Superior temporal gyrus (tissue), 1 donor: ENCODE measurements around the gene HCLS1.
"Not testable (repeated sequence)": the region's sequence is repeated elsewhere in the genome, so short reads cannot be mapped to it uniquely, and the experiment has no call there.

Experiments
- DNase-seq: peaks from one replicate; pipeline ENCODE4 v3.0.0-alpha.2; 2016; ENCODE audit errors: extremely low spot score

The HCLS1 gene, protein sequence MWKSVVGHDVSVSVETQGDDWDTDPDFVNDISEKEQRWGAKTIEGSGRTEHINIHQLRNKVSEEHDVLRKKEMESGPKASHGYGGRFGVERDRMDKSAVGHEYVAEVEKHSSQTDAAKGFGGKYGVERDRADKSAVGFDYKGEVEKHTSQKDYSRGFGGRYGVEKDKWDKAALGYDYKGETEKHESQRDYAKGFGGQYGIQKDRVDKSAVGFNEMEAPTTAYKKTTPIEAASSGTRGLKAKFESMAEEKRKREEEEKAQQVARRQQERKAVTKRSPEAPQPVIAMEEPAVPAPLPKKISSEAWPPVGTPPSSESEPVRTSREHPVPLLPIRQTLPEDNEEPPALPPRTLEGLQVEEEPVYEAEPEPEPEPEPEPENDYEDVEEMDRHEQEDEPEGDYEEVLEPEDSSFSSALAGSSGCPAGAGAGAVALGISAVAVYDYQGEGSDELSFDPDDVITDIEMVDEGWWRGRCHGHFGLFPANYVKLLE

DNA sequence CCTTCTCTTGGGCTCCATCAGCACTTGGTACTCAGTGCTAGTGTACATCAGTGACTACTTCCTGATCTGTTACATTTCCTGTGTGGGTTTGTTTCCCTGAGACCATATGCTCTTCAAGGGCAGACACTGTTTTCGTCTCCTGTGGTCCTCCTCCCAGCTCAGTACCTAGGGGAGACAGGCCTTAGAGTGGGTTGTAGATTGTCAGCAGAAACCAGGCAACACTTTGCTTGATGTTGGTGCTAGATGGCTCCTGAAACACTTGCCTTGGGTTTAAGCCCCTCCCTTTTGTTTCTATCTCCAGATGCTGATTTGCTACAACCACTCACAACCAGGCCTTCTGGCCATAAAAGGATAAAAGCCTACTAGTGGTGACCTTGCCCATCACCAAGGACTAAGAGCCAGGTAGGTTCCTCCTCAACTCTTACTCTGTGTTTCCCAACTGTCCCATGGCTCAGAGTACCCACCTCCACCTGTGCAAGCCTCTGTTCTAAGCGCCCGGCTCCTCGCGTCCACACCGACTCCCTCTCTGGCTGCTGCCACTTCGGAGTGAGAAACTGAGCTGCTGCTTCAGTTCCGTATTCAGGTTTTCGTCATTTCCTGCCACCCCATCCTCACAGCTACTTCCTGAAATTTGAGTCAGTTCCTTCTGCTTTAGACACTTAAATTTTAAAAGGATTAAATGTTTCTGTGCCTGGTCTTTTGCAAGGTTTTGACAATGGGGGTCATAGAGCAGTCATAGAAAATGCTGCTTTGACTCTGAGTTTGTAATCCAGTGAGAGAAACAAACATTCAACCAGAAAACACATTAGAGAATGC, at the start of gene HCLS1:
Gene HCLS1 (minus strand): TSS at position 548 of the 816 bp plus-strand sequence. CDS start 2,556 bp downstream, outside the sequence.
- no peak for DNase-seq

DNA sequence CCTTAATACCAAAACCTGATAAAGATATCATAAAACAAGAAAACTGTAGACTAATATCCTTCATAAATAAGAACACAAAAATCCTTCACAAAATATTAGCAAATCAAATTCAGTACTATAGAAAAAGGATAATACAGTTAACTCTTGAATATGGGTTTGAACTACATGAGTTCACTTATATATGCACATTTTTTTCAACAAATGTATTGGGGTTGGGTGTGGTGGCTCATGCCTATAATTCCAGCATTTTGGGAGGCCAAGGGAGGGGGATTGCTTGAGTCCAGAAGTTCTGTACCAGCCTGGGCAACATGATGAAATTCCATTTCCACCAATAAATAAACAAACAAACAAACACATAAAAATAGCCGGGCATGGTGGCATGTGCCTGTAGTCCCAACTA, 49.6 kb upstream of the HCLS1 start:
- no peak for DNase-seq

DNA sequence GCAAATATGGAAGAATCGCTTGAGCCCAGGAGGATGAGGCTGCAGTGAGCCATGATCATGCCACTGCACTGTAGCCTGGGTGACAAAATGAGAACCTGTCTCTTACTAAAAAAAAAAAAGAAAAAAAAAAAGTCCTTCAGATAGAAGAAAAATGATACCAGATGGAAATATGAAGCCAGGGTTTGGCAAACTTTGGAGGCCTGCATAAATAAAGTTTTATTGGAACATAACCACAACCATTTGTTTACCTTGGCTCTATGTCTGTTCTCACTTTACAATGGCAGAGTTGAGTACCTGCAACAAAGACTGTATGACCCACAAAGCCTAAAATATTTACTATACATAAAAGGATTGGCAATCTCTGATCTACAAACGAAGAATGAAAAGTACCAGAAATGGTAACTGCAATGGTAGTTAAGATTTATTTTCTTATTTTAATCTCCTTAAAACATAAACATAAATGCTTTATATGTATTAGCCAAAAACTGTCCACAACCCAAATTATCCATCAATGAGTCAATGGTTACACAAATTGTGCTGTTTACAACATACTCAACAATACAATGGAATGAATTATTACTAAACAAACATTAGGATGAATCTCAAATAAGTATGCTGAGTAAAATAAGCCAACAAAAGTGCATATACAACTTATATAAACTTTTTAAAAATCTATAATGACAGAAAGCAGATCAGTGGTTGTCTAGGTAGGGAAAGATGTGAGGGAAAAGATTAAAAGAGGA, 47.0 kb upstream of the HCLS1 start:
- no peak for DNase-seq

DNA sequence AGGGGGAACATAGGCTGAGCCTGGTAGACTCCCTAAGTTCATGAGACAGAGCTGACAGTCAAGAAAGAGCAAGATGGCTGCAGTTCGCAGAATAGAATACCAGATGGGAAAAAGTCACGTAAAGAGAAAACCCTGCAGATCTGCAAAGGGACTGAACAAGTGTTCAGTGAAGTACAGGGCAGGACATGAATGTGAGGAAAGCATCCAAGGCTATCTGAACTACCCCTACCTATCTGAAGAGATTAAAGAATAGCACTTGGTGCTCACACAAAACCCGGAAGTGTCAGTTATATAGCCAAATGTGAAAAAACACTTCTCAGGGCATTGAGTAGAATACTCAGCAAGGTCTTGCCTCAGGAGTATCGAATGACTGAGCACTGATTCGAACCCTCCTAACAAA, 44.8 kb upstream of the HCLS1 start:
- DNase-seq, result no peak

DNA sequence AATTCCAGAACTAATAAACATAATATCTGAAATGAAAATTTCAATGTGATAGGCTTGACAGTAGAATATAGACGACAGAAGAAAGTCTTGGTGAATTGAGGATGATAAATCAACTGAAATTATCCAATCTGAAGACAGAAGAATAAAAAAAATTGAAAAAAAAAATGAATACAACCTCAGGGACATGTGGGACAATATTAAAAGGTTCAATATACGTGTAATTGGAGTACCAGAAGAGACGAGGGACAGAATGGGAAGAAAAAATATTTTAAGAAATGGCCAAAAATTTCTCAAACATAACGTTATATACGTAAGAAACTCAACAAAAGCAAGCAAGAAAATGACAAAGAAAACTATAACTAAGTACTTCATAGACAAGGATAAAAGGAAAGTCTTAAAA, 43.3 kb upstream of the HCLS1 start:
- no peak for DNase-seq

DNA sequence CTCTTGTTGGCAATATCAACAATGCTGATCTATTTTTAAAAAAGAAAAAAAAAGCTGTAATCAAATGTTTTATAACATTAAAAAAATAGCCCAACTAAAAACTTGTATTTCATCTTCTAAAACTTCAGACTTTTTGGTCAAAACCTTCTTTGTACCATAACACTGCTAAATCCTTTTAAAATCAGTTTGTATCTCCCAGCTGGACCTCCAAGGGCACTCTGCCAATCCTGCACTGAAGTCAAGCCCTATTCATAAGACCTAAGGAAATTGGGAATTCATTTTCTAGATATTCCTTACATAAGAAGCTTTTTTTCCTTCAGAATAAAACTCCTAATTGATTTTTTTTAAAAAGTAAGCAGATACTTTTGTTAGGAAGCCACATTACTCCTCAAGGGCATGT, 38.2 kb upstream of the HCLS1 start:
- no peak for DNase-seq

DNA sequence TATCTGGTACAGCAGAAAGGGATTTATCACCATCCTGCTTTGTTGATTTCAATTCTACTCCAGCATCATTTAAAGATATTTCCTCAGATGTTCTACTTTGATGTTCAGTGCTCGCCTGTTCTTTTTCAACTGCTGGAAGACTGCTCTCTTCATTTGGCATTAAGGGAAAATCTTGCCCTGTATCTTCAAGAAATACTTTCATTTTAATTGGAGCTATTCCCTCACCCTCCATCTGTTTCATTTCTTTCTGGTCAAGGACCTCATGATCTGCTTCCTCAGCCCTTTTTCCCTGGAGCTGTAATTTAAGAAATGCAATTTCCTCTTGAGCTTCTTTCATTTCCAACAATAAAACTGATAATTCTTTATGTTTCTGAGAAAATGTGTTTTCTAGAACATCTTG, 37.8 kb upstream of the HCLS1 start:
- no peak for DNase-seq

DNA sequence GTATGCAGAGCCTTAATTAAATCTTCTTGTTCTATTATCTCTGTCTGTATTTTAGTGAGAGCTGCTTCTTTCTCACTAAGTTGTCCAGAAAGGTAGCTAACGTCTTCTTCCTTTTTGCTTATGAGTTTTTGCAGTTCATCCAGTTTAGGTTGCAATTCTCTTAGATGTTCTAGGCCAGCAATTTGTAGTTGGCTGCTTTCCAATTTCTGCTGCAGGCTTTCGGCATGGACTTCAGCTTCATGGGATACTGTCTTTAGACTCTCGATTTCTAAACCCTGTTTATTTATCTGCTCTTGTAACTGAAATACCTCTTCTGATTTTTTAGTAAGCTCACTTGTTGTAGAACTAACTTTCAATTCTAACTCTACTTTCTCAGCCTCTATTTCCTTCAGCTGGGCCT, 35.5 kb upstream of the HCLS1 start:
- no peak for DNase-seq

DNA sequence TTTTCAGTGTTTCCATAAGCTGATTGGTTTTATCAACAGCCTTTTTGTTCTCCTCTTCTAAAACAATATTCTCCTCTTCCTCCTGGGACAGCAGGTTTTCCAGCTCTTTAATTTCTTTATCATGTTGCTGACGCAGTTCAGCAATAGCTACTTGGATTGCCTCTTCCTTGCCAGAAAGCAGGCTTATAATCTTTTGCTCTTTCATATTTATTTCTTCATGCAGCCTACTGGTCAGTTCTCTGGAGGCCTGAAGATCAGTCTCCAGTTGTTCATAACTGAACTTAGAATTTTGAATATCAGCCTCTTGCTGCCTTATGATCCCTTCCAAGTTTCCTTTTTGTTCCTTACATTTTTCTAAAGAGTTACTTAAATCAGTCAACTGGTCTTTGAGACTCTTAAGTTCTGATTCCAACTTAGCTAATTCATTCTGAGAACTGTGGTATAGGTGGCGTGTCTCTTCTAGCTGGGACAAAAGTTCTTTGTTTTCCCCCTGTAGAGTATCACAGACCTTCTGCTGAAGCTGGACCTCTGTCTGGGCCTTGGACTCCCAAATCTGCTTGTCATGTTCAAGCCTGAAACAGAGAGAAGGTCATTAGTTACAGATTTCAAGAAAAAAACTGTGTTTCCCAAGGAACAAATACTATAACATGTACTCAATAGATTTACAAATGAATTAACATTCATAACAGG, 31.5 kb upstream of the HCLS1 start:
- DNase-seq, result no peak

DNA sequence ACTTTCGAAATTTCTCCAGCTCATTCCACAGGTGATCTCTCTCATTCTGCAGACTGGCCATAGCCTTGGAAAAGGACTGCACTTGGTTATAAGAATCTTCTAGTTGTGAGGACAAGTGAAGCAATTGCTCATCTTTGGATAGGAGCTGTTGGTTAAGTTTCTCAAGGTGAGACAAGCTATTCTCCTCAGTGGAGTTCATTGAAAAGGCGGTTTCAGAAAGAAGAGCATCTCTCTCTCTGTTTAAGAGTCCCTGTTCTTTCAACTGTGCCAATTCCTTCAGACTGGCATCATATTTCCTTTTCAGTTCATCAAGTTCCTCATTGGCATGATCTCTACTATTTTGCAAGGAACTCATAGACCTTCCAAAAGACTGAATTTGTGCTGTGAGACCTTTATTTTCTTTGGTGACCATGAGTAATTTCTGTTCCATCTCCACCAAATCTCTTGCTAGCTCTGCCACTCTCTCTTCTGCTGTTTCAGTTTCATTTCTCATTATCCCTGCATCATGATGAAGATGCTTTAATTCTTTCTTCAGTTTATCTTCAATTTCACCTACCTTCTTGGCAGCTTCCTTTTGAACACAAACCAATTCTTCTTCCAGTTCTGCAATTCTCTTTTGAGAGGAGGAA, 30.2 kb upstream of the HCLS1 start:
- DNase-seq, result no peak

DNA sequence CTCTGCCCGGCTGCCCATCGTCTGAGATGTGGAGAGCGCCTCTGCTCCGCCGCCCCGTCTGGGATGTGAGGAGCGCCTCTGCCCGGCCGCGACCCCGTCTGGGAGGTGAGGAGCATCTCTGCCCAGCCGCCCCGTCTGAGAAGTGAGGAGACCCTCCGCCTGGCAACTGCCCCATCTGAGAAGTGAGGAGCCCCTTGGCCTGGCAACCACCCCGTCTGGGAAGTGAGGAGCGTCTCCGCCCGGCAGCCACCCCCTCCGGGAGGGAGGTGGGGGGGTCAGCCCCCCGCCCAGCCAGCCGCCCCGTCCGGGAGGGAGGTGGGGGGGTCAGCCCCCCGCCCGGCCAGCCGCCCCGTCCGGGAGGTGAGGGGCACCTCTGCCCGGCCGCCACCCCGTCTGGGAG, 28.0 kb upstream of the HCLS1 start:
- not testable (repeated sequence) for DNase-seq

DNA sequence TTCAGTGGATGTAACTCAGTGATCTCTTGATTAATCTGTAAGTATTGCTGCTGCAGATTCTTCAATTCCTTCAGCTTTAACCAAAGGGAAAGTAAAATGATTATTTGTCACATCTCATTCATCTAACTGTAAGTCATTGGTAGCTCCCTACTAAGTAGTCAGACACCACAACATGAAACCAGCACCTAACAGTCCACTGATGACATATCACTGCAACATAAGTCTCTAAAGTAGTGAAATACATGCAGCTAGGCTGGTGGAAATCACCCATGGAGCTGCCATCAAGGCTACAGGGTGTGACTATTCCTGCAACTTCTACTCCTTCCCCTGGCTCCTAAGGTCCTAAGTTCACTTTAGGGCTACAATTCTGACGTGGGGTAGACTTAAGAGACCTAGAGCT, 21.1 kb upstream of the HCLS1 start:
- DNase-seq, result no peak

DNA sequence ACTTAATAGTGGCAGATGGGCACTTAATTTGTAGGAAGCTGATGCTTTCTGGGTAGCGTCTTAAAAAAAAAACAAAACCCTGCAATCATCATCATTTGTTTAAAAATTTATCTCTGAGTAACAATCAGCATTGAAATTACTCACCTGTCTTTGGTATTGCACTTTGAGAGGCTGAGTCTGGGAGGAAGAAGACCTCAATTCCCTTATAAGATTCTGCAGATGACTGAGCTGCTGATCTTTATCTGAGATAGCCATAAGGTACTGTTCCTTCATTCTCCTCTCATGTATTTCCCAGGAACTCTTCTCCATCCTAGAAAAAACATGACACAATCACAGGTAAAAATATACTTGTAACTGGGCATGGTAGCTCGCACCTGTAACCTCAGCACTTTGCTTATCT, 16.4 kb upstream of the HCLS1 start:
- no peak for DNase-seq

DNA sequence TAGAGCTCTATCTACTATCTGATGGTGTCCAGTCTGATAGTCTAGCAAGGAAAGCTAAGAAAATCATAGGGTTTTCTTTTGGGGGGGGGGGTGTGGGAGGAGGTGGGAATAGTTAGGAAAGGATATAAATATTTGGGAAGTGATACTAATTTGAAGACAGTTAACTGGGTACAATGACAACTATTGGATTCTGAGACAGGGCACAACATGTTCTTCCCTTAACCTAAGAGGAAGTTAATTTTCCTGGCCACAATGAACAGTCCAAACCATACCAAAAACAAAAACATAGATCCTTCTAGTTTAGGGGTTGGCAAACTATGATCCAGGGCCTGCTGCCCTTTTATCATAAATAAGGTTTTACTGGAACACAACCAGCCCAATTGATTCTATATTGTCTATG, 10.0 kb upstream of the HCLS1 start:
- DNase-seq, result no peak

DNA sequence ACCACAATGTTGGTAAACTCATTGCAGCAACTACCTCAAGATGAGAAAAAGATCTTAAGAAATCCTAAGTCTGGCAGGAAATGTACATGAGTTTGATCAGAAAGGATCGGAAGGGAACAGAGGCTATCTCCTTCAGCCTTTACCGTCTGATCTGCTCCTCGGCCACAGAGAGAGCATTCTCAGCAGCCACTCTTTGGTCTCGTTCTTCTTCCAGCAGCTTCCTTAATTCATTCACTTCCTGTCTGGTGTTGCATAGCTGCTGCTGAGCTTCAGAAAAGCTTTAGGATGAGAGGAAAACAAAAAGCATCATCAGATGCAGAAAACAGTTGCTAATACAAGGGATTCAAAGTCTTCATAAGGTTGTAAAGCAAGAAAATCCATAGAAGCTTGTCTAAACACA, 6.6 kb upstream of the HCLS1 start:
- DNase-seq, result no peak

DNA sequence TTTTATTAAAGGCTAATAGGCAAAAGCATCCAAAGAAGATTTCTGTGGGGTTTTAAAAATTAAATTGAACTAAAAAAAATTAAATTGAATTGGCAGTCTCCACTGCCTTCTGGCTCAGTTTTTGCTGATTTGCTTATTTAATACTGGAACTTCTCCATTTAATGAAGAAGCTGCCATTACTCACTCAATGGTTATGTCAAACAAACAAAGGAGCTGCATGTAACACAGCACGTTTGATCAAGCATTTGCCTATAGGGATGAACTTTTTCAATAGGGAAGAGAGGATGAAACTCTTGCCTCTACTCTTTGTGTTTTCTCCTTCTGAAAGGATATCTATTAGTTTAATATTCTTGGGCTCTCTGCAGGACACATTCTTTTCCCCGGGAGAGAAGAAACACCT, 4.8 kb upstream of the HCLS1 start:
- no peak for DNase-seq

DNA sequence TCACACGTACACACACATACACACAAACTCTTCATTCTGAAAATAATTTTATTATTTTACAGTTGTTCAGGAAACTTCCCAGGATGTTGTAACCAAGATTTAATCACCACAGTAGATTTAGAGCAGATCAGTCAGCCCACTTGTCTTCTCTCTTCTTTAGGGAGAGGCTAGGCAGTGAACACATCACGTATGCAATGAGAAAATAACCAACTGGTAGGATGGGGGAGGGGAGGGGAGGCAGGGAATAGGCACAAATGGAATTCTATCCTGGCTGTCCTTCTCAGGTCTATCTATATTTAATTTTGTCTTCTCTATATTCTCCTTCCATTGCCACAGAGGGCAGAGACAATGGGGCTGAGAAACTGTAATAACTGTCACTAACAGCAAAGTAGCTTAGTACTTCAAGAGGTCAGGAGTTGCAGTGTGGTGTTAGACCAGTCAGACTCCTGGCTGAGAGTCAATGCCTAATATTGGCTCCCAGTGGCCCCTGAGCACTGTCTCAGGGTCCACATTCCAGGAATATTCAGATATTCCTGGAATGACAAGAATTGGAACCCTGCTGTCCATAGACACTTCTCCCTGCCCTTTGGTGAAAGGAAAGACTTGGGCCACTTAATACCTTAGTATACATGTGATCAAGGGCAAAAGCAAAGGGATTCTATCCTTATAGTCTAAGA, 2.6 kb upstream of the HCLS1 start:
- DNase-seq, result no peak

DNA sequence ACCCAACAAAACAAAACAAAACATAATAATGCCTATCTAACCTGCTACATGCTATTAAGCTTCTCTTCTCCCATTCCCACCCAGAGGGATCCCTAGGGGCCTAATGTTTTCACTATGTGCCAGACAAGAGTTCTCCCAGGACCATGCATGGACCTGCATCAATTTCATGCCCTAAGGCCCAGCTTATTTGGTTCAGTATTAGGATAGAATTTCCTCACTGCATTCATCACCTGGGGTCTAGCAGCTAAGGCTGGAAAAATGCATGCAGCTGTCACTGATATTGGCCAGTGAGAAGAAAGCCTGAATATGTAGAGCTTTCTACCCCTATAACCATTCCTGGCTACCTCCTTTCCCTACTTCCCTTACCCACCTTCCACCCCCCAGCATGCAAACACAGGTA, 2.0 kb upstream of the HCLS1 start:
- DNase-seq, result no peak

DNA sequence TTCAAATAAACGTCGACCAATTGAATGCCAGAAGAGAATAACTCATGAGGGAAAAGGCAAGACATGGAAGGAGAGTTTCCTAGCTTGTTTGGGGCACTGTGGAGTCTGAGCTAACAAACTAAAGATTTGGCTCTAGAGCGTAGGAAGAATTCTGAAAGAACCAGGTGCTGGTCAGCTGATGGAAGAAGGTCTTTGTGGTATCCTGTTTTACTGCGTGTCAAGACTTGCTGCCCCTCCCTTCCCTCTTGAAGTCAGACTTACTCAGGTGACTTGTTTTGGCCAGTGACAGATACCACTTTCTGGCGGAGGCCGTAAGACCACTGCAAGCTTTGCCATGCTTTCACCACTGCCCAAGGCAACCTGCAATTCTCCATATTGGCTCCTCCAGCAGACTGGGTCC, 673 bp upstream of the HCLS1 start:
- DNase-seq, result no peak

DNA sequence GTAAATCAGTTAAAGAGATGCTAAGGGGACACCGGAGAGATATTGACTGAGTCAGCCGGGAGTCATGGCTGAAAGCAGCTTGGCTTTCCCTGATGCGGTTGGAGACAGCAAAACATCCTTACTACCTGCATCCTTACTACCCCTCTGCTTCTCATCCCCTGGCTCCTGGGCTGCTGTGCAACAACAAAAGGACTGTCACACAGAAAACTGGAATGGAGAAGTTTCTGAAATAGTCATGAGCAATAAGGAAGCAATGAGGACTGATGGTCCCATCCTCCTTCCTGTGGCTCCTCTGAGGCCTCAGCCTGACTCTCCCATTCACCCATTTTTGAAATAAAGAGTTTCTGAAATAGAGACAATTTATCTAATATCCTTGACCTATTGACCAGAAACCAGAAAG, 1.1 kb downstream of the HCLS1 start:
- no peak for DNase-seq
